Muscle layer of colon (tissue), 2 donors: ENCODE measurements around the gene FOXRED2.

ENCODE experiments used
- H3K27ac ChIP-seq: one replicate; pipeline ENCODE4 v1.7.0; 2013; ENCODE audit warnings: low read depth, mild to moderate bottlenecking, low read length, moderate library complexity
- H3K27me3 ChIP-seq, 2 donors: one replicate each; pipeline ENCODE4 v1.7.0; 2013; ENCODE audit warnings: low read length in 2 of 2, mild to moderate bottlenecking in 2 of 2; ENCODE audit not compliant: insufficient read depth in 2 of 2, control insufficient read depth in 1 of 2
- H3K36me3 ChIP-seq: one replicate; pipeline ENCODE4 v1.7.0; 2013; ENCODE audit warnings: mild to moderate bottlenecking, low read length; ENCODE audit not compliant: insufficient read depth
- H3K4me1 ChIP-seq: one replicate; pipeline ENCODE4 v1.7.0; 2013; ENCODE audit warnings: mild to moderate bottlenecking, low read length; ENCODE audit not compliant: insufficient read depth
- H3K4me3 ChIP-seq, 2 donors: one replicate each; pipeline ENCODE4 v1.7.0; 2013; ENCODE audit warnings: low read length in 2 of 2, low read depth in 1 of 2, mild to moderate bottlenecking in 1 of 2, moderate library complexity in 1 of 2
- H3K9ac ChIP-seq: one replicate; pipeline ENCODE4 v1.7.0; 2013; ENCODE audit warnings: low read length
- H3K9me3 ChIP-seq: one replicate; pipeline ENCODE4 v1.7.0; 2013; ENCODE audit warnings: mild to moderate bottlenecking, low read length
- donor health status: abdominal sarcoma.
- donor health status: Adenocarcinoma of cecum.

The FOXRED2 gene

DNA sequence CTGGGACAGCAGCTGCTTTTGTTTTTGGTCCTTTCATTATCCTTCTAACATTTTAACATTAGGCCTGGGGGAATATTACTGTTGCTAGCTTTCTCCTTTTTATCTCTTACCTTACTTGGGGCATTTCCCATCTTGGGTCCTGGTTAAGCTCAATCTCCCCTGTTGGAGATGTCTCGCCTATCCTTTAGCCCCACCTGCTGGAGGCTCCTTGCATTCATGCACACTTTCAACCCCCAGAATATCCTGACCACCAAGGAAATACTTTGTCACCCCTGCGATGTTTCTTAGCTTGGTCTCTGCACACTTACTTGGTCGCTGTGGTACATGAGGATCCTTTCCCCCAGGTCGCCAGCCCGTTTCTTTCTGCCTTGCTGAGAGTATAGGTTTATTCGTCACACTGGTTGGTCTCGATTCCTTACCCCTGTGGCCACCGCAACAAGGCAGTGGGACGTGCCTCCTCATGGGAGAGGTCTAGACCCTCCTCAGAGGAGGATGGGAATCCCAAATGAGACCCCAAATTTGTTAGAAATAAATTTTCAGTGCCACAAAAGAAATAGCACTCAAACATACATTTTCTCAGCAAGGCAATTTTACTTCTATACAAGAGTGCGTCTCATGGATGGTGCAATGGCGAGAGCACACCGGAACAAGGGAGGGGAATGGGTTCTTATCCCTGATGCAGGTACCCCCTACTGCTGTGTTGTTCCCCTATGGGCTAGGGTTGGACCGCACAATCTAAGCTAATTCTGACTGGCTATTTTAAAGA is 20.0 kb downstream of the FOXRED2 start:
- no peak overlapping the region for H3K9ac ChIP-seq

DNA sequence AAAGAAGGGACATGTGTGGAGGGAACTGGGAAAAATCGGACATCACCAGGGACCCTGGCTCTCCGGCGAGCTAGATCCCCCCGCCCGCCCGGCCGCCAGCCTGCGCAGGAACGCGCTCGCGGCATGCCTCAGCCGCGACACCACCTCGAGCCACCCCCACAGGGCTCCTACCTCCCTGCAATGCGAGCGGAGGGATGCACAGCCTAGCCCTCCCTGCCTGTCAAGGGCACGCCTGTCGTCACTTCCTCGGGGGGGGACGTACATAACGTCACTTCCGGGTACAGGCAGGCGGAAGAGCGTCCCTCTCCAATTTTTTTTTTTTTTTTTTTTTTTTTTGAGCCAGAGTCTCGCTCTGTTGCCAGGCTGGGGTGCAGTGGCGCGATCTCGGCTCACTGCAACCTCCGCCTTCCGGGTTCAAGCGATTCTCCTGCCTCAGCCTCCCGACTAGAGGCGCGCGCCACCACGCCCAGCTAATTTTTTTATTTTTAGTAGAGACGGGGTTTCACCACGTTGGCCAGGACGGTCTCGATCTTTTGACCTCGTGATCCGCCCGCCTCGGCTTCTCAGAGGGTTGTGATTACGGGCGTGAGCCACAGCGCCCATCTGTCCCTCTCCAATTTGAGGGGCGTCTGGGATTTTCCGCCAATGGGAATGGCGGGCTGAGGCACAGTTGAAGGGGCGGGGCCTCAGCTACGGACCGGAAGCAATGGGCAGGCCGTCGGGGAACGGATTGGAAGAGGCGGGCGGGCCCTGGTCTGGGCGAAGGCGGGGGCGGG is 25.3 kb downstream of the FOXRED2 start, which contains the start of gene TXN2:
TSS of gene TXN2 (minus strand) at position 248 of the 776 bp plus-strand sequence. CDS start 803 bp downstream, outside the sequence.
- Histone ChIP-seq H3K27me3 (no peaks in the 10 kb centered on the region), H3K4me1 (peaks cover 15% of the 10 kb centered on the region), H3K4me3 (peak within 1 kb of the TSS; percentile 66 to 92), H3K9ac (peak within 1 kb of the TSS; percentile 69), H3K27ac (peak within 1 kb of the TSS; percentile 89), H3K36me3 (peaks cover 33% of the 10 kb centered on the region), H3K9me3 (no peaks in the 10 kb centered on the region)

More for the DNA sequence above, 20.0 kb downstream of the FOXRED2 start:
- no peaks in the 10 kb centered on the region for H3K27me3 ChIP-seq
- peaks cover 14% of the 10 kb centered on the region for H3K36me3 ChIP-seq
- no peak overlapping the region for H3K4me3 ChIP-seq
- H3K9me3 ChIP-seq, result no peaks in the 10 kb centered on the region
- no peak overlapping the region for H3K27ac ChIP-seq
- H3K4me1 ChIP-seq, result peaks cover 4% of the 10 kb centered on the region

- peaks cover 11% of the 10 kb centered on the region for H3K4me1 ChIP-seq
- peak overlapping the region; percentile 89 for H3K27ac ChIP-seq
- H3K9me3 ChIP-seq, result no peaks in the 10 kb centered on the region
- peak overlapping the region; percentile 69 for H3K9ac ChIP-seq
- H3K27me3 ChIP-seq, result no peaks in the 10 kb centered on the region
- H3K4me3 ChIP-seq, result peak overlapping the region; percentile 66 to 92
- H3K36me3 ChIP-seq, result peaks cover 39% of the 10 kb centered on the region
Measured at GRCh38 chr22:36480941-36481392, 25.9 kb downstream of the FOXRED2 start.

GRCh38 chr22:36478966-36479365 is 27.9 kb downstream of the FOXRED2 start:
- peaks cover 15% of the 10 kb centered on the region for H3K4me1 ChIP-seq
- H3K9me3 ChIP-seq, result no peaks in the 10 kb centered on the region
- no peak overlapping the region for H3K9ac ChIP-seq
- no peaks in the 10 kb centered on the region for H3K27me3 ChIP-seq
- H3K4me3 ChIP-seq, result no peak overlapping the region
- no peak overlapping the region for H3K27ac ChIP-seq
- H3K36me3 ChIP-seq, result peaks cover 59% of the 10 kb centered on the region

DNA sequence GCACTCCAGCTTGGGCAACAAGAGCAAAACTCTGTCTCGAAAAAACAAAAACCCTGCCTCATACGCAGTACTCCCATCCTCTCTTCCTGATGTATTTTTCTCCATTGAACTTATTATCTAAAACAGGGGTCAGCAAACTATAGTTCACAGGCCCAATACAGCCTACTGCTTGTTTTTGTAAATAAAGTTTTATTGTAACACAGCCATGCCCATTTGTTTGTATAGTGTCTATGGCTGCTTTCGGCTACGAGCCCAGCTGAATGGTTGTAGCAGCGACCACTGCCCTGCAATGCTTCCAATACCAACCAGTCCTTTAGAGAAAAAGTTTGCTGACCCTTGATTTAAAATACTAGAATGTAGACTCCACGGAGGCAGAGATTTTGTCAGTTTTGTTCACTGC is 31.5 kb downstream of the FOXRED2 start:
- Histone ChIP-seq H3K27me3 (no peaks in the 10 kb centered on the region), H3K9ac (no peak overlapping the region), H3K9me3 (no peaks in the 10 kb centered on the region), H3K4me1 (peaks cover 24% of the 10 kb centered on the region), H3K4me3 (no peak overlapping the region), H3K27ac (no peak overlapping the region), H3K36me3 (peaks cover 69% of the 10 kb centered on the region)

- H3K27me3 ChIP-seq, result no peaks in the 10 kb centered on the region
- H3K9ac ChIP-seq, result peak overlapping the region; percentile 94
- H3K9me3 ChIP-seq, result no peaks in the 10 kb centered on the region
- peak overlapping the region; percentile 91 for H3K27ac ChIP-seq
- peak overlapping the region in 1 of 2 donors; percentile 74 for H3K4me3 ChIP-seq
- H3K4me1 ChIP-seq, result peaks cover 42% of the 10 kb centered on the region
- peaks cover 47% of the 10 kb centered on the region for H3K36me3 ChIP-seq
Measured at GRCh38 chr22:36472689-36473088, 34.2 kb downstream of the FOXRED2 start.

- no peaks in the 10 kb centered on the region for H3K27me3 ChIP-seq
- H3K27ac ChIP-seq, result peak overlapping the region; percentile 91
- peaks cover 54% of the 10 kb centered on the region for H3K4me1 ChIP-seq
- peak overlapping the region in 1 of 2 donors; percentile 74 for H3K4me3 ChIP-seq
- peak overlapping the region; percentile 94 for H3K9ac ChIP-seq
- no peaks in the 10 kb centered on the region for H3K9me3 ChIP-seq
- peaks cover 36% of the 10 kb centered on the region for H3K36me3 ChIP-seq
Measured at GRCh38 chr22:36471341-36471821, 35.5 kb downstream of the FOXRED2 start.

- peak overlapping the region in 1 of 2 donors; percentile 74 for H3K4me3 ChIP-seq
- no peaks in the 10 kb centered on the region for H3K27me3 ChIP-seq
- peak overlapping the region; percentile 91 for H3K27ac ChIP-seq
- no peaks in the 10 kb centered on the region for H3K9me3 ChIP-seq
- peak overlapping the region; percentile 94 for H3K9ac ChIP-seq
- peaks cover 33% of the 10 kb centered on the region for H3K36me3 ChIP-seq
- H3K4me1 ChIP-seq, result peaks cover 58% of the 10 kb centered on the region
Measured at GRCh38 chr22:36470994-36471331, 35.9 kb downstream of the FOXRED2 start.

- peaks cover 64% of the 10 kb centered on the region for H3K4me1 ChIP-seq
- H3K9ac ChIP-seq, result peak overlapping the region; percentile 94
- H3K4me3 ChIP-seq, result peak overlapping the region in 1 of 2 donors; percentile 74
- no peaks in the 10 kb centered on the region for H3K9me3 ChIP-seq
- H3K27ac ChIP-seq, result peak overlapping the region; percentile 91
- no peaks in the 10 kb centered on the region for H3K27me3 ChIP-seq
- H3K36me3 ChIP-seq, result peaks cover 27% of the 10 kb centered on the region
Measured at GRCh38 chr22:36470162-36470993, 36.5 kb downstream of the FOXRED2 start.

- no peak overlapping the region for H3K4me3 ChIP-seq
- H3K36me3 ChIP-seq, result peaks cover 15% of the 10 kb centered on the region
- H3K9ac ChIP-seq, result peak overlapping the region; percentile 29
- peak overlapping the region; percentile 91 for H3K27ac ChIP-seq
- H3K4me1 ChIP-seq, result peaks cover 71% of the 10 kb centered on the region
- H3K27me3 ChIP-seq, result no peaks in the 10 kb centered on the region
- no peaks in the 10 kb centered on the region for H3K9me3 ChIP-seq
Measured at GRCh38 chr22:36469094-36469710, 37.6 kb downstream of the FOXRED2 start.
